Effector CD8-positive, alpha-beta T cell (primary cell): ENCODE results near the gene PAM.
"Not testable (repeated sequence)": the region's sequence is repeated elsewhere in the genome, so short reads cannot be mapped to it uniquely, and the experiment has no call there.

ENCODE experiments used
- DNase-seq: peaks from one replicate; lab custom pipeline; 2025; lab: John Stamatoyannopoulos, UW

Gene PAM

DNA sequence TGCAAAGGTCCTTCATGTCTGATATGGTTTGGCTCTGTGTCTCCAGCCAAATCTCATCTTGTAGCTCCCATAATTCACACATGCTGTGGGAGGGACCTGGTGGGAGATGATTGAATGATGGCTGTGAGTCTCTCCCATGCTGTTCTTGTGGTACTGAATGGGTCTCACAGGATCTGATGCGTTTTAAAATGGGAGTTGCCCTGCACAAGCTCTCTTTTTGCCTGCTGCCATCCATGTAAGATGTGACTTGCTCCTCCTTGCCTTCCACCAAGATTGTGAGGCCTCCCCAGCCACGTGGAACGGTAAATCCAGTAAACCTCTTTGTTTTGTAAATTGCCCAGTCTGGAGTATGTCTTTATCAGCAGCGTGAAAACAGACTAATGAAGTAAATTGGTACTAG is 318.4 kb downstream of the PAM start:
- DNase-seq = not testable (repeated sequence)

DNA sequence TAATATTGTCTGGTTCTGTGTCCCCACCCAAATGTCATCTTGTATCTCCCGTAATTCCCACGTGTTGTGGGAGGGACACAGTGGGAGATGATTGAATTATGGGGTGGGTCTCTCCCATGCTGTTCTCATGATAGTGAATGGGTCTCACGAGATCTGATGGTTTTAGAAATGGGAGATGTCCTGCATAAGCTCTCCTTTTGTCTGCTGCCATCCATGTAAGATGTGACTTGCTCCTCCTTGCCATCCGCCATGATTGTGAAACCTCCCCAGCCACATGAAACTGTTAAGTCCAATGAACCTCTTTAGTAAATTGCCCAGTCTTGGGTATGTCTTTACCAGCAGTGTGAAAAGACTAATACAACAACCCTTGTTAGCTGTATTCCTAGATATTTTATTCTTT is 320.3 kb downstream of the PAM start:
- no peak for DNase-seq
